NCI-H2107 treated with DMSO at 0.1 percent for 48 hours (cell line): Measurements from ENCODE around the gene CFP.
"Not testable (repeated sequence)": the region's sequence is repeated elsewhere in the genome, so short reads cannot be mapped to it uniquely, and the experiment has no call there.

ENCODE experiments used
- DNase-seq: peaks from one replicate; lab custom pipeline; 2025; ENCODE audit not compliant: unreplicated experiment; lab: John Stamatoyannopoulos, UW

The CFP gene

GRCh38 chrX:47607091-47607490 is 22.6 kb downstream of the CFP start:
- DNase-seq: no peak

DNA sequence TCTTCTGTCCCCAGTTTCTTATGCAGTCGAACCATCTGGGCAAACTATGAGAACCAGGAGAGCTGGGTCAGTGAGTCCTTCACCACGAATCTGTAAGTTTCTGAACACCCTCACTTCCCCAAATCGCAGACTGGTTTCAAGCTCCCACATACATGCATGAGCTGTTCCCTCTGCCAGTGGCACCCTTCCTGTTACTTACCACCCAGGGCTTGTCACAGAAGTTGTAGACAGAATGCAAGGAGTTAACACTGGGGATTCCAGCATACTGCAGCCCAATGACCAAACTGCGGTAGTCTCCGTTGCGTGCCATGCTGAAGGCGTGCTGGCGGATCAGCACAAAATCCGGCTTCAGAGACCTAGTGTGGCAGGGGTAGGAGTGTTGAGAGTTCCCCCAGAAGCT is 24.7 kb downstream of the CFP start:
- DNase-seq: no peak

GRCh38 chrX:47603125-47603524 is 26.6 kb downstream of the CFP start:
- not testable (repeated sequence) for DNase-seq

- DNase-seq: no peak
Observed at GRCh38 chrX:47597222-47597621, 32.5 kb downstream of the CFP start.

- DNase-seq: no peak
Observed at GRCh38 chrX:47596256-47596655, 33.5 kb downstream of the CFP start.

DNA sequence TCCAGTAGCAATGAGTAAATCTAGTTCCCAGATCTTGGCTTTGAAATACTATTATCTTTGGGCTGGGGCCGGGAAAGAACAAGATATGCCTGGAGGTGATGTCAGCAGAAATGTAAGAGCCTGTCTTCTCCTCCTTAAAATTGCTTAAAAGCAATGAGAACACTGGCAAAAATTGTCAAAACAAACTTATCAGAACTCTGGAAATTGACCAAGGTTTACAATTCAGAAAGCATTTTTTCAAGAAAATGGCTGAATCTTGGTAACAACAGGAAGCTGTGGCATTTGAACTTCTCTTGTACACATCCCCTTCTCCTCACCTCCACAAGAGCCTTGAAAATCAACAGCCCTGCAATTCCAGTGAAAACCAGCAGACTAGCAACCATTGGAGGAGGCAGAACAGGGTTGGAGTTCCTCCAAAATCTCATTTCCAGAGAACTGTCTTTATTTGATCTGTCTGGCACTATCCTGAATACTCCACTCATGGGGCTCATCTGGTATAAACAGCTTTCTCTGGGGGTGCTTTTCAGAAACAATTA is 33.9 kb downstream of the CFP start:
- DNase-seq: no peak

DNA sequence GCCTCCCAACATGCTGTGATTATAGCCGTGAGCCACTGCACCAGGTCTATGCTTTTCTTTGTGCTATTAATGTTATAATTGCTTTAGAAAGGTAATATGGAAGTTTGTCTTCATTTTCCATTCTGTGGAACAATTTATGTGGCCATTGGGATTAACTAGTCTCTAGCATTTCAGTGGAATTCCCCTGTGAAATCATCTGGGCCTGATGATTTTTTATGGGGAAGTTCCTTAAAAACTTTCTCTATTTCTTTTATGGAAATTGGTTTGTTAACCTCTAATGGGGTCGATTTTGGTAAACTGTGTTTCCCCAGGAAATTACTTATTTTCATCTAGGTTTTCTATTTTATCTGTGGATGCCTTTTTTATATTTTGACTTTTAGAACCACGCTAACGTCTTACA is 36.2 kb downstream of the CFP start:
- DNase-seq: no peak

GRCh38 chrX:47590984-47591383 is 38.7 kb downstream of the CFP start:
- no peak for DNase-seq

DNA sequence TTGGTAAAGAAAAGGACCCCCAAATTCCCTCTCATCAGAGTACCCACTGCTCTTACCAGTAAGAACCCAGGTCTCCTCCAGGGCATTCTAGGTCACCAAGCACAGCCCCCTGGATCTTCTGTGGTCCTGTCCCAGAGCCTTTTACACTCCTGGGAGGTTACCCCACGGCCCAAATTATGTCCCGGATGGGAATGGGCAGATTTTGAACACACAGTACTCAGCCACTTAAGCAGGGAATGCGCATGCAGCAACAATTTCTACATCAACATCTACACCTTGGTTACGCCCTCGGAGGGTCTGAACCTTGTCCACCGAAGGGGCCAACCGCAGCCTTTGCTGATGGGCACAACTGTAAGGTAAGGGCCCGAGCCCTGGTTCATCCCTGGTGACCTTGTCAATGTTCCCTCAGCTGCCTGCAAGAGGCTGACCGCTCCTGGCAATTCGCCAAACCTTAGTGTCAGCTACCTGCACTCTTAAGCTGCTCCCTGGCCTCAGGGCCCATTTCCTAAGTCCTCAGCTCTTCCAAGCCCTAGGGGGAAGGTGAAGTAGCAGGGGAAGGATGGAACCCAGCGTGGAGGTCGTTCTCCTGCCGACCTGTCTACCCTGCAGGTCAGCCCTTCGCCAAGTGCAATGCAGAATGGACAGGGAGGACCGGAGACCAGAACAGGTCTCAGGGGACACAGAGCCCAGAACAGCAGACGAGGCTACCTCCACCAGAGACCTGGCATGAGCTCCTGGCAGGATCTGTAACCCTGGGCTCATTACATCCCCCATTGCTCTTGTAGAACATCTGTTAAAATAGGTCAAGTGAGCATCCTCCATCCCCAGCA is 41.6 kb downstream of the CFP start:
- DNase-seq: no peak

DNA sequence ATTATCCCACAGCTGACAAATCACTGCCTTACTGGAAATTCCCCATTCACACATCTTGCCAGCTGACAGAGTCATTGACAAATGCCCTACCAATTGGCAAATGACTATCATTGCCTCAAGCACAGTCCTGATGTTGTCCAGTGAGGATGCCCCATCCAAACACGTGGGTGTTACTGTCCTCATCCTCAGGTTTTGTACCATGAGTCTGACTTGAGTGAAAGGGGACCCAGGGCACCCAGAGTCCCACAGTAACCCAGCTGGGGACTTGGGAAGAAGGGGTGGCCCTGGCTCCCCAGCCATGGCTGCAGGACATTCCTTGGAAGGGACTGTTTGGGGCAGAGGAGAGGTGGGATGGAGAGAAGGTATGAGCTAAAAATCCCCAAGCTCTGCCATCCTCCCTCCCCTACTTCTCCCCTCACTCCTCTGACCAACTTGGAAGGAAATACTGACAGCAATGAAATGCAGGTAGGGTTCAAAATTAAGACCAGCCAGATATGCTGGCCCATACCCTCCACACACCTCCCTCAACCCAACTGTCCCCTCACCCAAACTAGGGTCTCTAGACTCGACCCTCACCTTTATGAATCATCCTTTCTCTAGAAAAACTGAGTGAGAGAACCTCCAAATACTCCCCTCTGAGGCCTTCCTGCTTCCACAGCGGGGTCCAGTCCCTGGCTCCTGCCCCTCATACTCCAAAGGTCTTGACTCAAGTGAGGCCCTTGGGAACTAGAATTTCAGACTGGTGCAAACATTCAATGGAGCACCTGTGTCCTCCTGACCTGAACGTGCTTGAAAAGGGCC is 42.4 kb downstream of the CFP start:
- DNase-seq: no peak

- DNase-seq: no peak
Observed at GRCh38 chrX:47586043-47586787, 43.5 kb downstream of the CFP start.

GRCh38 chrX:47585273-47585672 is 44.5 kb downstream of the CFP start:
- DNase-seq: no peak

DNA sequence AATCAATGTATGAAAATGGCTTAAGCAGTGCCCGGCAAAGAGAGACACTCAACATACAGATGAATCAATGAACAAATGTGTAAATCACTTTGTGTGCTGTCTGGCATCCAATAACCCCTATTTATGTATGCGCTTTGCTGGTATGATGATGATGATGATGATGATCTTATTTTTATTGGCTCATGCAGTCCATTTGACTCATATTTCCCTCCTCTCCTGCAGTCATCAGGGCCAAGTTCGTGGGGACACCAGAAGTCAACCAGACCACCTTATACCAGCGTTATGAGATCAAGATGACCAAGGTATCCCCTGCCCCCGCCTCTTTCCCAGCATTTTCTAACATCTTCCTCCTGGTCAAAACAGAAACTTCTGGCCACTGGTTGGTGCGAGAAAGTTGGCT is 45.0 kb downstream of the CFP start:
- DNase-seq: no peak

GRCh38 chrX:47583240-47583861 is 46.4 kb downstream of the CFP start:
- DNase-seq: no peak

GRCh38 chrX:47581731-47582647 is 47.7 kb downstream of the CFP start, which contains the start of gene TIMP1:
TIMP1 (plus strand) TSS chrX:47582436; CDS start chrX:47583416, 980 bp downstream.
- DNase-seq: peak; percentile 40

DNA sequence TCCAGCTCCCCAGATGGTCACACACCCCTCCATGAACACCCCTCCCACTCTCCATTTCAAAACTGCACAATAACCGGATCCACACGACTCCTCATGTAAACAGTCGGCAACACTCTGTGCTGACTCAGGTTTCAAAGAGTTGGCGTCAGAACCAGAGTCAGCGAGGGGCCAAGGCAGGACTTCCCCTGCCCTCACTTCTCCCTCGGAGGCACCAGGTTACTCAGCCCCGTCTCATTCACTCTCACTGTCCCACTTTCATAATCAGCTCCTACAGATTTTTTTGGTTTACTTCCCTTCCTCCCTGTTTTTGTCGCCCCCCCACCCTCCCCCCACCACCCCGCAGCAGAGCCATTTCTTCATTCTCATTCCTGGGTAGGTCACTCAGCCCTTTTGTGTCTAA is 50.2 kb downstream of the CFP start:
- no peak for DNase-seq

GRCh38 chrX:47578692-47579091 is 51.0 kb downstream of the CFP start:
- DNase-seq: no peak

DNA sequence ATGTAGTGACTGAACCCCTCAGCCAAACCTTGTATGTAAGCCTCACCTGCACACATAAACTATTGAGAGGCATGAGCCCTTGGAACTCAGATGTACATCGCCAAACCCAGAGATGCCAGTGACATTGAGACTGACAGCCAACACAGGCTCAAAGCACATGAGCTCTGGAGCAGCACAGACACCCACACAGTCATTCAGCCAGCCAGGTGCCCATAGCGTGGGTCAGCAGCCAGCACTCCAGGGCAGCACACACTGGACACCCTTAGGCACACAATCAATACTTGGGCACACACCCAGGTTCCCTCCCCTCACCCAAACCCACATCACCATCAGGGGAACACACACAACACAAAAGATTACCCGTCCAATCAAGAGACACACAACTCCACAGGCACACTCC is 51.8 kb downstream of the CFP start:
- no peak for DNase-seq

DNA sequence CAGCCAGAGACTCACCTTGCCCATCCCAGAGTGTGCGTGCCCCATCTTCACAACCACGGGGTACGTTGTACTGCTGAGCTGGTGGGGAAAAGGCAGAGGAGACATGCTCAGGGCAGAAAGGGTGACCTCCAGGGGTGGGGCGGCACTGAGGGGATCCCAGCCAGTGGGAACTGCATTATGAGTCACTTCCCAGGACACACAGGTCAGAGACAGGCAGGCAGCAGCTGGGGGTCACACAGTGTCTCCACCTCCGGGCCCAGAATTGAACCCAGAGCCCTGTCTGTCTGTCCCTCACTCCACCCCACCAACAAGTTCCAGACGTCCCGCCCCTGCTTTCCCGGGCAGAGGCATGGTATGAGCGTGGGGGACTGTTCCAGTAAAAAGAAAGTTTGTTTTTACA is 52.3 kb downstream of the CFP start:
- DNase-seq: no peak
